HG02870 (cell line): ENCODE measurements around the gene RGSL1.

Experiments used
- ATAC-seq: cut with Tn5 transposase; IDR thresholded peaks from one replicate; pipeline ENCODE4 v1.9.1; 2021; ENCODE audit warnings: mild to moderate bottlenecking, moderate library complexity; ENCODE audit not compliant: unreplicated experiment

RGSL1 gene

GRCh38 chr1:182450087-182450486 lies at the start of gene RGSL1:
Gene RGSL1, plus strand, starts transcription at chr1:182450146. Its CDS starts 20 bp downstream, at chr1:182450166.
- no peak for ATAC-seq

- no peak for ATAC-seq
Observed at GRCh38 chr1:182400567-182400966, 49.4 kb upstream of the RGSL1 start, which contains the start of gene TEDDM1. Gene TEDDM1, minus strand, starts transcription at chr1:182400667. Its CDS starts 182 bp downstream, at chr1:182400485.

- ATAC-seq = no peak
Observed at GRCh38 chr1:182404781-182405180, 45.2 kb upstream of the RGSL1 start.

GRCh38 chr1:182405578-182405977 lies 44.4 kb upstream of the RGSL1 start:
- ATAC-seq = no peak

GRCh38 chr1:182406012-182406411 lies 43.9 kb upstream of the RGSL1 start:
- ATAC-seq = no peak

- no peak for ATAC-seq
Observed at GRCh38 chr1:182407724-182408123, 42.2 kb upstream of the RGSL1 start.

GRCh38 chr1:182408435-182409075 lies 41.4 kb upstream of the RGSL1 start:
- ATAC-seq = no peak

GRCh38 chr1:182410138-182410537 lies 39.8 kb upstream of the RGSL1 start:
- no peak for ATAC-seq

GRCh38 chr1:182410620-182411273 lies 39.2 kb upstream of the RGSL1 start:
- ATAC-seq = no peak

GRCh38 chr1:182413486-182413885 lies 36.5 kb upstream of the RGSL1 start:
- no peak for ATAC-seq

- ATAC-seq = no peak
Observed at GRCh38 chr1:182413969-182414368, 36.0 kb upstream of the RGSL1 start.

GRCh38 chr1:182415789-182416188 lies 34.2 kb upstream of the RGSL1 start:
- ATAC-seq = peak; percentile 69

- ATAC-seq = peak; percentile 54
Observed at GRCh38 chr1:182426442-182427430, 23.2 kb upstream of the RGSL1 start.

GRCh38 chr1:182428043-182428442 lies 21.9 kb upstream of the RGSL1 start:
- ATAC-seq = peak; percentile 27

GRCh38 chr1:182430263-182431068 lies 19.5 kb upstream of the RGSL1 start:
- peak; percentile 26 for ATAC-seq

GRCh38 chr1:182431278-182431677 lies 18.7 kb upstream of the RGSL1 start:
- ATAC-seq = no peak

GRCh38 chr1:182433580-182433979 lies 16.4 kb upstream of the RGSL1 start:
- no peak for ATAC-seq

- ATAC-seq = no peak
Observed at GRCh38 chr1:182438326-182438725, 11.6 kb upstream of the RGSL1 start.

GRCh38 chr1:182441719-182442118 lies 8.2 kb upstream of the RGSL1 start:
- no peak for ATAC-seq

- ATAC-seq = no peak
Observed at GRCh38 chr1:182442333-182442732, 7.6 kb upstream of the RGSL1 start.
